Measurements from ENCODE around the gene RABGGTA.
"Not testable (repeated sequence)": the region's sequence is repeated elsewhere in the genome, so short reads cannot be mapped to it uniquely, and the experiment has no call there.

Gene RABGGTA

DNA sequence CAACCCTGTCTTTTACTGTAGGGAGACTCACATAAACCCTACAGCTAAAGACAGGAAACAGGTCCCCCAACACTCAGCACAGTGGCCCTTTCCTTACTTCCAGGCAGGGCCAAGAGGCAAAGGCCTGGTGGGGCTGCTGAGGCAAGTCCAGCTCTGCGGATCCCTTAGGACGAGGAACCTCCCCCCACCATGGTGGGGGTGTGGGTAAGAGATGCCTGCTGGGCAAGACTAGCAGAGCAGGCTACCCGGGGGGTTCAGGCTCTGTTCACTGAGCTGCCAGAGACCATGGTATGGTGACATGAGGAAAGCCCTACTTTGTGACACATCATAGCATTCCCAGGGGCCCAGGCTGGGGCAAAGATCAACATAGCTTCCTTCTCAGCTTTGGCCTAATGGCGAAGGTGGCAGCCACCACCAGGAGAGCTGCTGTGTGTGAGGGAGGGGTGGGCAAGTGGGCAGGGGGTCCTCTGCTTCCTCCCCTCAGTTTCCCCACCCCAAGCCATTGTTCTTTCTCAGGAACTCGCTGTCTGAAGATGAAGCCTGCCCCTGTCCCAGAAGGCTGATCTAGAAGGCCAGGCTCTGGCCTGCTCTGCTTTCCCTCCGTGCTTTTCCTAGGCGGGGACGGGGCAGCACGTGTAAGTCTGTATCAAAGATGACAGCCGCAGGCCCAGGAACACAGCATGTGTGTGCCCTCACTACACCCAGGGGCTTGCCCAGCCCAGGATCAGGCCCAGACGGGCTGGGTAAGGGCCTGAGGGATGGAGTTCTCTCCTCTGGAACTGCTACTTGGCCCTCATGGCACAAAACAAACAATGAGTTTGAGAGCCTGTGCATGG, 18.9 kb downstream of the RABGGTA start:
- DNase-seq: no peak
- intact Hi-C loops (cut with DNase I): no loop called here

DNA sequence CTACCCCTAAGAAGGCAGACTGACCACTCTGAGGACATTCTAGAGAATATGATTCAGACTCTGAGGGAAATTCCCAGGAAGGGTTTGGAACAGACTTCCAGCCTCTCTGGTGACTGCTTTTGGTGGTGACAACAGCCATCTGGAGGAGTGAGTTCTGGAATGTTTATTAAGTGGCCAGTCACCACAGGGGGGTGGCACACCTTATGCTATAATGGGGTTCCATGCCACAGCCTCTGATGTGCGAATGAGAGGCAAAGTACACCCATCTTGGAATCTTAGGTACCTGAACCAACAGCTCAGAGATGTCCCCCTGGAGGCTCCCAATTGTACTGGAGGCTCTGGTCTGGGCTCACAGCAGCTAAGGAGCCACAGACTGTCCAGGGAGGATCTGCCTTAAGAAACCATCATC, 19.5 kb downstream of the RABGGTA start:
- DNase-seq: no peak
- intact Hi-C loops (cut with DNase I): no loop called here

GRCh38 chr14:24250354-24250753, 21.0 kb downstream of the RABGGTA start:
- DNase-seq: no peak

GRCh38 chr14:24249230-24250021, 22.0 kb downstream of the RABGGTA start:
- DNase-seq: peak in 1 of 42 donors; percentile 11
- intact Hi-C loops (cut with DNase I): no loop called here

More at GRCh38 chr14:24250354-24250753, 21.0 kb downstream of the RABGGTA start:
- intact Hi-C loops (cut with DNase I): no loop called here

- intact Hi-C loops (cut with DNase I): no loop called here
- DNase-seq: peak in 1 of 42 donors; percentile 13
Measured at GRCh38 chr14:24247422-24247821, 24.0 kb downstream of the RABGGTA start.

- intact Hi-C loops (cut with DNase I): no loop called here
- DNase-seq: peak in 1 of 42 donors; percentile 4
Measured at GRCh38 chr14:24246765-24247212, 24.6 kb downstream of the RABGGTA start.

GRCh38 chr14:24245350-24245749, 26.0 kb downstream of the RABGGTA start:
- DNase-seq: peak in 3 of 42 donors; percentile 0 to 8 (median 8)
- intact Hi-C loops (cut with DNase I): not testable (repeated sequence)

DNA sequence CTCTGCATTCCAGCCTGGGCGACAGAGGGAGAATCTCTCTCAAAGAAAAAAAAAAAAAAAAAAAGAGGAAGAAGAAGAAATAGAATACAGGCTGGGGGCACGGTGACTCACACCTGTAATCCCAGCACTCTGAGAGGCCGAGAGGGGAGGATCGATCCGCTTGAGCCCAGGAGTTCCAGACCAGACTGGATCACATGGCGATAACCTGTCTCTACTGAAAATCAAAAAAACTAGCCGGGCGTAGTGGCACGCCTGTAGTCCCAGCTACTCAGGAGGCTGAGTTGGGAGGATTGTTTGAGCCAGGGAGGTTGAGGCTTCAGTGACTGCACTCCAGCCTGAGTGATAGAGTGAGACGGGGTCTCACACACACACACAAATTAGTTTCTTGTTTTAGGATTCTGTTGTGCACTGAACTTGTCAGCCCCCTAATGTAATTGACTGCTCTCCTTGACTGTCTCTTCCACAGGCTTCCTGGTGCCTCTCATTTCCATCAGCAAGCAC, 28.0 kb downstream of the RABGGTA start:
- DNase-seq: peak in 5 of 42 donors; percentile 11 to 40 (median 18)
- intact Hi-C loops (cut with DNase I): loop anchor here (5.0 kb wide), 2 partner anchors 54 to 199 kb away; partner anchors contain the start of genes DHRS1, NOP9 and SDR39U1

DNA sequence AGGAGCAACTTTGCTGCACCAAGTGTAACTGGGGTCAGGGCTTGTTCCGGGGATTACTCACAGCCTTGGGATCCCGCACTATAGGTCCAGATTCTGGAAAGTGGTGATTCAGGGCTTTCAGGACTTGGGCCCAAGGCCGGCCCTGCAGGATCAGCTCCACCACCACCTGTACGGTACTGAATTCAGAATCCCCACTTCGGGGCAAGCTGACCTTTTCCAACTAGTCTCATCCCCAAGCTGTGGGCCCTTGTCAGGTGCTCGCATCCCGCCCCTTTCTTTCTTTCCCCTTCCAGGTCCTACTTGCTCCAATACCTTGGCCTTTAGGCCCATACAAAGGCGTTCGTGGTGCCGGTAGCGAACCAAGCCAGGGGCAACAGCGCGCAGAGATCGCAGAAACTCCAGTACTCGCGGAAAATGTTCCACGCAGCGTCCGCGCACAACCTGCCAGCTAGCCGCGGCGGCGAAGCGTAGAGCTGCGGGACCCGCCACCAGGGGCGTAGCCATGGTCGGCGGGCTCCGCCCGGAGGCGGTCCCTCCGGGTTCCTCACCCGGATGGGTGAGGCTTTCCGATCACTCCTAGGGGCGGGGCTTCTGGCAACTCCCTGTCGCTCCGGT, 29.5 kb downstream of the RABGGTA start:
- peak in 41 of 42 donors; percentile 81 to 97 (median 93) for DNase-seq
- intact Hi-C loops (cut with DNase I): loop anchor here (5.0 kb wide), 2 partner anchors 55 to 200 kb away; partner anchors contain the start of genes DHRS1, NOP9 and SDR39U1

DNA sequence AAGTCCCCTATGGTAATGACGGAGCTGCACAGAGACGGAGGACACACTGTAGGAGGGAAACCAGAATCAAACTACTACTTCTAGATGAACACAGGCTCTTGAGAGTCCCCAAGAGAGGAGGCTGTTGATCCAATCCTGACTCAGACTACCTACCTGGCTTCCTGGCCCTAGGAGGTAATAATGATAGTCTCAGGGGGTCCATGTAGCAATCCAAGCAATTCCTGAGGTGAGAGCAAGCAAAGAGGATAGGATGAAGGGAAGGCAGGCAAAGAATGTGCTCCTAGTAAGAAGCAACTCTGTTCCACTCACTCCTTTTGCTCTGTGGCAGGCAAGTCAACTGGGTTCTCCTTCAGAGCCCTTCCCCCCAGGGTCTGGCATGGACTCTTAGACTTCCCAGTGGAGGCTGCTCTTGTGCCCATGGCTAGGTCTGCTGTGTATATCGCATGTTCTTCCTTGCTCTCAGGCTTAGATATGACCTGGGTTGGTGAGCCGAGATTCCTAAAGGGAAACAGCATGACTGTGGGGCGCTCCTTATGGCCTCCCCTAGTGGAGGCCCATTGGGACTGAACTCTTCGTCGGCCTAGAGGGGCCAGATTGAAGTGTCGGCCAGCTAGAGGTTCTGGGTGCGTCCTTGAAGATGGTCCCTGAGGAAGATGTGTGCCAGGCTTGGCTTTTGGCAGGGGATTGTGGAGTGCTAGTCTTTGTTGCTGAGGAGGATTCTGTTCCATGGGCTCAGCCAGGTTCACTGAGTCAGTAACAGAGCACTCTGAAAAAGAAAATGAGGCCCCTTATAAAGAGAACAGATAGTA, 31.1 kb downstream of the RABGGTA start:
- peak in 1 of 42 donors; percentile 5 for DNase-seq

GRCh38 chr14:24238527-24239037, 32.8 kb downstream of the RABGGTA start:
- DNase-seq: peak in 1 of 42 donors; percentile 11

More for the DNA sequence above, 31.1 kb downstream of the RABGGTA start:
- intact Hi-C loops (cut with DNase I): loop anchor here (5.0 kb wide), 2 partner anchors 57 to 202 kb away; partner anchors contain the start of genes DHRS1, NOP9 and SDR39U1

GRCh38 chr14:24238123-24238522, 33.3 kb downstream of the RABGGTA start:
- DNase-seq: peak in 1 of 42 donors; percentile 21
- intact Hi-C loops (cut with DNase I): no loop called here

More at GRCh38 chr14:24238527-24239037, 32.8 kb downstream of the RABGGTA start:
- intact Hi-C loops (cut with DNase I): no loop called here

- no peak for DNase-seq
- intact Hi-C loops (cut with DNase I): no loop called here
Measured at GRCh38 chr14:24237463-24237955, 33.9 kb downstream of the RABGGTA start.

GRCh38 chr14:24236689-24237462, 34.5 kb downstream of the RABGGTA start:
- peak in 1 of 42 donors; percentile 12 for DNase-seq
- intact Hi-C loops (cut with DNase I): no loop called here

- no peak for DNase-seq
- intact Hi-C loops (cut with DNase I): no loop called here
Measured at GRCh38 chr14:24235804-24236688, 35.4 kb downstream of the RABGGTA start.
